ENCODE data around the gene PITPNC1.
"Not testable (repeated sequence)": the region's sequence is repeated elsewhere in the genome, so short reads cannot be mapped to it uniquely, and the experiment has no call there.

The PITPNC1 gene

DNA sequence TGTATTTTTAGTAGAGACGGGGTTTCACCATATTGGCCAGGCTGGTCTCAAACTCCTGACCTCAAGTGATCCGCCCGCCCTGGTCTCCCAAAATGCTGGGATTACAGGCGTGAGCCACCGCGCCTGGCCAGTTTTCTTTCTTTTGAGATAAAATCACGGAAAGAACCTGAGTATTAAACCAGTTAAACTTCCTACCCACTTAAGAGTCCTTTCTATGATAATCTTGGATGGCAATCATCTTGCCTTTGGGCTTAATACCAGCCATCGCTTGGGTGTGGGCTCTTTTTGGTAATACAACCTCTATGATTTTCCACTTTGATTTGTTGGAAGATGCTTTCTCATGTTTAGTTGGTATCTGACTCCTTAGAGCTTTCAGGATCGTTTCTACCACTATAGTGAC, 24.0 kb downstream of the PITPNC1 start:
- DNase-seq (ENCODE audit: low spot score) = no peak

DNA sequence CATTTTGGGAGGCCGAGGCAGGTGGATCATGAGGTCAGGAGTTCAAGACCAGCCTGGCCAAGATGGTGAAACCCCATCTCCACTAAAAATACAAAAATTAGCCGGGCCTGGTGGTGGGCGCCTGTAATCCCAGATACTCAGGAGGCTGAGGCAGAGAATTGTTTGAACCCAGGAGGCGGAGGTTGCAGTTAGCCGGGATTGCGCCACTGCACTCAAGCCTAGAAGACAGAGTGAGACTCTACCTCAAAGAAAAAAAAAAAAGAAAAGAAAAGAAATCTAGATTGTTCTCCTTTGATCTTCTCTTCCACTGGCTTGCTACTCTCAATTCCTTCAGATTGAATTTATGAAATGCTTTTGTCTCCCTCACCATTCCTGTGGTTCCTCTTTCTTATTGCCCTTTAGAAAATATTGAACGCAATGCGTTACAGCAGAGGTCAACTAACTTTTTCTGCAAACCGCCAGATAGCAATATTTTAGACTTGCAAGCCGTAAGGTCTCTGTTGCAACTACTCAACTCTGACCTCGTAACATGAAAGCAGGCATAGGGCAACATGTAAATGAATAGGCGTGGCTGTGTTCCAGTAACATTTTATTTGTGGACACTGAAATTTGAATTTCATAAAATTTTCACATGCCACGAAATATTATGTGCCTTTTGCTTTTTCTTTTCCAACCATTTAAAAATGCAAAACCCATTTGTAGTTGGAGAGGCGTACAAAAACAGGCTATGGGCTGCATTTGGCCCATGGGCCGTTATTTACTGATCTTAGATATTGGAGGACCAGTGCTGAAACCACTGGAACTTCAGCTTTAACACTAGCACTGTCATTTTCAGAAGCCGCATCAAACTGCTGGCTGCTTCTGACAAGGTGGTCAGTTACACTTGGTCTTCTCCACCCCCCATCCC, 24.8 kb downstream of the PITPNC1 start:
- DNase-seq (ENCODE audit: low spot score) = no peak

DNA sequence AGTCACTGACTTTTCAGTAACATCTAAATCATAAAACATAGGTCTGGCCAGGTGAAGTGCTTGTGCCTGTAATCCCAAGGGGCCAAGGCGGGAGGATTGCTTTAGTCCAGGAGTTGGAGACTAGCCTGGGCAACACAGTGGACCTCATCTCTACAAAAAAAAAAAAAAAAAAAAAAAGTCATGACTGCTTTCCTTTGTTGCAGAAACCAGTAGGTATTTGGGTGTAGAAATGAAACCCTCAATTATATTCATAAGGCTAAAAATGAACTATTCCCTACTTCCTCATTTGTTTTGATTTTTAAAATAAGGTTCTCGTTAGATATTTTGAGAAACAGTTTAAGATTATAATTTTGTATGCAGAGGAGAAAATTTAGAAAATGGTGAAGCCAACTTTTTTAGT, 26.0 kb downstream of the PITPNC1 start:
- no peak for DNase-seq (ENCODE audit: low spot score)

DNA sequence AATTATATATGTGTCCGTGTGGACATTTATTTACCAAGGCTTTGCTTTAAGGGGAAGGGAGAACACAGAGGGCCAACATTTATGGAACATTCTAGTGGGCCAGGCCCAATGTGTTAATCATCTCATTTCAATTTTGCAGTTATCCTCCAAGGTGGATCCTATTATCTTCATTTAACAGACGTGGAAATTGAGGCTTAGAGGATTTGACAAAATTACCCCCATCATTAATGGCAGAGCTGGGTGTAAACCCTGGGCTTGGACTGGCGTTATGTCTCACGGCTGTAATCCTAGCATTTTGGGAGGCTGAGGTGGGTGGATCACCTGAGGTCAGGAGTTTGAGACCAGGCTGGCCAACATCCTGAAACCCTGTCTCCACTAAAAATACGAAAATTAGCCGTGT, 26.4 kb downstream of the PITPNC1 start:
- DNase-seq (ENCODE audit: low spot score) = no peak

DNA sequence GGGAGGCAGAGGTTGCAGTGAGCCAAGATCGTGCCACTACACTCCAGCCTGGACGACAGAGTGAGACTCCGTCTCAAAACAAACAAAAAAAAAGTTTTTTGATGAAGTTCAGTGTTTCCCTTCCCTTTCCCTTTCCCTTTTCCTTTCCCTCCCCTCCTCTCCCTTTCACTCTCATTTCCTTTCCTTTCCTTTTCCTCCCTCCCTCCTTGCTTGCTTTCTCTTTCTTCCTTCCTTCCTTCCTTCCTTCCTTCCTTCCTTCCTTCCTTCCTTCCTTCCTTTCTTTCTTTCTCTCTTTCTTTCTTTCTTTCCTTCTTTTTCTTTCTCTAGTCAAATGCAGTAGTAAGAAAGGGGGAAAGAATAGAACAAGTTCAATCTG, 31.4 kb downstream of the PITPNC1 start:
- not testable (repeated sequence) for DNase-seq (ENCODE audit: low spot score)

DNA sequence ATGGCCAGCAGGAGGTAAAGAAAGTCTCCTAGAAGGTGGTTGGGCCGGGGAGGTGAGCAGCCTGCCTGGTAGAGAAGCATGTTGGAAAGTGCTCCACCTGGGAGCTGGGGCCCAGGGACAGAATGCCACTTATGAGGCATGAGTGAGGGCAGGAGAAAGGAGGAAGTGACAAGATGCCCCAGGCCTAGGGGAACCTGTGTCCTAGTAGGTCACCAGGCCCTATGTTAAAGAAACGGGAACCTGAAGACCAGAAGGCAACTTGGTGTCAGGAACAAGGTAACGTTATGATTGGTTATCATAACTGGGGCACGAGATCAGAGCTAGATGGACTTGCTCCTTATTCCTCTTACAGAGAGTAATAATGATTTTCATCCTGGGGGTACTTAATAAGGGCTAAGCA, 34.3 kb downstream of the PITPNC1 start:
- DNase-seq (ENCODE audit: low spot score) = no peak

DNA sequence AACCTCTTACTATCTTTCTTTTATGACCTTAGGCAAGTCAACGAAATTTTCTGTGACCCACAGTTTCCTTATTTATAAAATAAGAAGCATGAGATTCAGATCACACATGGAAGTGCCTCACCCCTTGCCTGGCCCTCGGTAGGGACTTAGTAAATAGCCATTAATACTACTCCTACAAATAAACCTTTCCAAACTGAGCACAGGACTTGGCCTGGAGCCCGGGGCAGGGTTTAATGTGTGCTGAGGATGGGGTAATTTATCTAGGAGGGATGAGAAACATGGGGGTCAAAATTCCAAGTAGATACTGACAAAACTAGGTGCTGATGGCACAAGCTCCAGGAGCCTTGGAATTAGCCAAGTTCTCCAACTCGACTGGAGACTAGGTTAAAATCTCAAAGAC, 35.0 kb downstream of the PITPNC1 start:
- no peak for DNase-seq (ENCODE audit: low spot score)

DNA sequence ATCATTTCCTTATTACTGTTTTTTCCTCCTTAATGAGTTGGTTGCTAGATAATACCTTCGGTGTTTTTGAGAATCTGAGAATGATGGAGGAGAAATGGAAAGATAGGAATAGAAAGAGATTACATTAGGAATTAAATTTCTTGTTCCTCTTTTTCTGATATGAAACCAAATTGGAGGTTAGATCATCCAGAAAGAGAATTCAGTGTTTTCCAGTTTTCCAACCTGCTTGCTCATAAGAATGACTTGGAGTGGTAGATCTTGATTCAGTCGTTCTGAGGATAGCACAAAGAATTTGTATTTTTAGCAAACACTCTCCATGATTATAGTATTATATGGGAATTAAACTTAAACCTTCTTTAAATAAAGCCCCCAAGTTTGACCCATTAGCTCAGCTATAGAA, 35.9 kb downstream of the PITPNC1 start:
- no peak for DNase-seq (ENCODE audit: low spot score)

DNA sequence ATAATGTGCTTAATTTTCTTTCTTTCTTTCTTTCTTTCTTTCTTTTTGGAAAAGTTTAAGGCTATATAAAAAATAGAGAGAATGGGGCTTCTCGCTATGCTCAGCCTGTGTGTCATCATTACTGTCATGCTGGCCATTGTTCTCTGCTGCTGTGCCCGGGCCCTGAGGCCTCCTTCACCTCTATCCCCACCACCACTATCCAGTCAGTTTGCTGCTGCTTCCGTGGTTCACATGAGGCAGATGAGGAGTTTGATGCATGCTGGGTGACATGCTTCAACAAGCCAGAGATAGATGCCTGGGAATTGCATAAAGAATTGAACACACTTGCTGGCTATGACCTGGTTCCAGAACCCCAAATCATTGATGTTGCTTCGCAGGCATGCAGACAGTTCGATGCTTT, 36.3 kb downstream of the PITPNC1 start:
- DNase-seq (ENCODE audit: low spot score) = no peak

DNA sequence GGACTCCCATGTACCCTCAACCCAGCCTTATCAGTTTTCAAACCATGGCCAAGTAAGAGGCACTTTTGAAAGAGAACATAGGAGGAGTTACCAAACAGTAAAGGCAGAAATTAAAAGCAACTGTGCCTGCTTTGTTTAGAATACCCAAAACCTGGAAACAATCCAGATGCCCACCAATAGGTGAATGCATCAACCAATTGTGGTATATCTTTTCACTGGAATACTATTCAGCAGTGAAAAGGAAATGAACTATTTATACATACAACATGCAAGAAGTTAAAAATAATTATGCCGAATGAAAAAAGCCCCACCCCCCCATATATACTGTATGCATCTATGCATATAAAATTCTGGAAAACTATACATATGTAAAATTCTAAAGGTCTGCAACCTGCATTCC, 37.0 kb downstream of the PITPNC1 start:
- no peak for DNase-seq (ENCODE audit: low spot score)

DNA sequence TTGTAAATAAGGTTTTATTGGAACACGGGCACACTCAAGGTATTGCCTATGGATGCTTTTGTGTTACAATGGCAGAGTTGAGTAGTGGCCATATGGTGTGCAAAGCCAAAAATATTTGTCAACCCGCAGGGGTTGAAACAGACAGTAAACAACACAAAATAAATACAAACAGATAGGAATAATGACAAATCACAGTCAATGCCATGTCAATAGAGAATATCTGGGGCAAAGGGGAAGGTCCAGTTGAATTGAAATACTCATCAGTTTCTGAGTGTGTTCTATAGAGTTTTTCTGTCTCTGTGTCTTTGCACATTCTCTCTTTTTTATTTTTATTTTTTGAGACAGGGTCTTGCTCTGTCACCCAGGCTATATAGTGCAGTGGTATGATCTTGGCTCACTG, 37.5 kb downstream of the PITPNC1 start:
- DNase-seq (ENCODE audit: low spot score) = no peak

DNA sequence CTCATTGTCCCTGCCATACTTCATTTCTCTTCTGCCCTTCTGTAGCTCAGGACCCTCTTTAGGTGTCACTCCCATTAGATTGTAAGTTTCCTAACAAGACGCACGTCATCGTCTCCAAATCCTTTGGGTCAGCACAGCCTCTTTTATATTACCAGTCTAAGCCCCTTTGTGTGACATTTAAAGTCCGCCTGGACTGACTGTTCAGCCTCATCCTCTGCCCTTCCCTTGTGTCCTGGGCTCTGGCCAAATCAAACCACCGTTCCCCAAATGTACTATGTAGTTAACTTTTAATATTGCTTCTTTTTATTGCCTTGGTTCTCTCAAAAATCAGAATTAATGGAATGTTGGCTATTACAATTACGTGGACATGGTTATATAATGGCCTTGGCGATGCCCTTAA, 38.2 kb downstream of the PITPNC1 start:
- DNase-seq (ENCODE audit: low spot score) = no peak

DNA sequence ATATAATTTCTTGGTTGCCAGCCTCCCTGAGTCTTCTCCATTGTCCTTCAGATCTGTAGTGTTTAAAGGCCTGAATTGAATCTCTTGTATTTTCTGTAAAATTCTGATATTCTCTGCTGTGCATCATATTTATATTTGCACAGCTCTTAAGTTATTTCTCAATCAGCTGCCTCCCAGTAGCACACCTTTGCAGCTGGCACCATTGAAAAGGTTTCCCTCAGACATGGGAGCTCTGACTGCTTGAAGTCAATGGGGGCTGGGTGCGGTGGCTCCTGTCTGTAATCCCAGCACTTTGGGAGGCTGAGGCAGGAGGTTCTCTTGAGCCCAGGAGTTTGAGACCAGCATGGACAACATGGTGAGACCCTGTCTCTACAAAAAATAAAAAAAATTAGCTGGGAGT, 40.4 kb downstream of the PITPNC1 start:
- no peak for DNase-seq (ENCODE audit: low spot score)

DNA sequence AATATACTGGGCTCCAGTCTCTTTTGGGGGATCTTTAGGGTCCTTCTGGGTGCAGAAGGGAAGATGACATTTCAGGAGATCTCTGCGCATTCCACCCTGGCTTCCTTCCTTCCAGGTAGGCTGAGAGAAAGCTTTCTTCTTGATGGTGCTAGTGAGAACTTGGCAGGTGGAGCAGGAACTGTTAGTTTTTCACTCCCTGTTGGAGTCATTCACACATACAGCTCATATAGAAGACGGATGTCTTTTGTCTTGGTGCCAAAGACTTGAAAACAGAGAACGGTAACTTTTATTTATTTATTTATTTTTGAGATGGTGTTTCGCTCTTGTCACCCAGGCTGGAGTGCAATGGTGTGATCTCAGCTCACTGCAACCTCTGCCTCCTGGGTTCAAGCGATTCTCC, 43.9 kb downstream of the PITPNC1 start:
- DNase-seq (ENCODE audit: low spot score) = no peak

DNA sequence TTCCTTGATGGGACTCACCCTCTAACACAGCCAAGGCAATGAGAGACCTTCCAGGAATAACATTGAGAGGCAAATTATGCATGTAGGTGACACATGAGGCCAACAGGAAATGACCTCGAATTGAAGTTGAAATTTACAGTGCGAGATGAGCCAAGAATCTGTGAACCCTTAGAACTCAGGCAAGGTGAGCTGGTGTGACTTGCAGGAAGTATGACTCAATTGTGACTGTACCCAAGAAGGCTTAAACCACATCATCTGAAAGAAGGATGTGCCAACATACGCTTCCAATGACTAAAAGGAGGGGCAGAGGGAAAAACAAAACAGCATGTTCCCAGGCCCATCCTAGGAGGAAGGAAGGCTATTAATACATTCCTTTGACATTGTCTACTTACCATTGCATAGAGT, 44.8 kb downstream of the PITPNC1 start:
- DNase-seq (ENCODE audit: low spot score) = peak; percentile 84

DNA sequence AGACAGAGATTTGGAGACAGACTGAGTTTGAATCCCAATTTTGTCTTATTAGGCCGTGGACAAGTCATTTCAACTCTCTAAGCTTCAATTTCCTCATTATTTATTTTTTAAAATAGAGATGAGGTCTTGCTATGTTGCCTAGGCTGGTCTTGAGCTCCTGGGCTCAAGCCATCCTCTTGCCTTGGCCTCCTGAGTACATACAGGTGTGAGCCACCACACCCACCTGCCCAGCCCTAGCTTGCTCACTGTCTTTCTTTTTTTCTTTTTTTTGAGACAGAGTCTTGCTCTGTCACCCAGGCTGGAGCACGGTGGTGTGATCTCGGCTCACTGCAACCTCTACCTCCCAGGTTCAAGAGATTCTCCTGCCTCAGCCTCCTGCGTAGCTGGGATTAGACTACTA, 45.2 kb downstream of the PITPNC1 start:
- DNase-seq (ENCODE audit: low spot score) = peak; percentile 19

DNA sequence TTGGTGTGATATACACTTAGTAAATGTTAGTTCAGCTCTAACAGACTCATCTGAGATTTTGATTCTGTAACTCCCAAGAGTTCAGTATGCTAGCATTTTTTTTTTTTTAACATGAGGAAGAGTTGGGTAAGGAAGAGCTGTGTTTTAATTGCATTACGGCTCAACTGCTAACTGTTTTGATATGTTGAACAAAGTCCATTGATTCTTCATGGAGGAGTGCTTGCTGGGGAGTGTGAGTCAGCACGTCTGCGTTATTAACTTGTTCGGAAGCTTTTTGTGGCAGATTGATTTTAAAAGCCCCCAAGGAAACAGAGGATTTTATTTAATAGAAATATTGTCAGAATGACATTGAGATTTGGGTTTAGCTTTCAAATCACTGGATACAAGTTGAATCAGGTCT, 45.8 kb downstream of the PITPNC1 start:
- DNase-seq (ENCODE audit: low spot score) = no peak

DNA sequence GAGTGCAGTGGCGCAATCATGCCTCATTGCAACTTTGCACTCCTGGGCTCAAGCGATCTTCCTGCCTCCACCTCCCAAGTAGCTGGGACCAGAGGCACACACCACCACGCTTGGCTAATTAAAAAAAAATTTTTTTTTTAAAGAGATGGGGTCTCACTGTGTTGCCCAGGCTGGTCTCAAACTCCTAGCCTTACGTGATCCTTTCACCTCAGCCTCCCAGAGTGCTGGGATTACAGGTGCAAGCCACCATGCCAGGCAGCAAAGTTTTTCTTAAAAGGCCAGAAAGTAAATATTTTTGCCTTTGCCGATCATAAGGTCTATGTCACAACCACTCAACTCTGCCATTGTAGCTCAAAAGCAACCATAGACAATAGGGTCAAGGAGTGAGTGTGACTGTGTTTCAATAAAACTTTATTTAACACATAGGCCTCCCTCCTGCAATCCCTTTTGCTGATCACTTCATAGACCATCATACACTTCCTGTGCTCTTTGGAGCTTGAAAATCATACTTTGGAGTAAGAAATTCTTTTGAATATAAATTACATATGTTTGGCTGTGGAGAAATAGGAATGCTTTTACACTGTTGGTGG, 48.6 kb downstream of the PITPNC1 start:
- no peak for DNase-seq (ENCODE audit: low spot score)

DNA sequence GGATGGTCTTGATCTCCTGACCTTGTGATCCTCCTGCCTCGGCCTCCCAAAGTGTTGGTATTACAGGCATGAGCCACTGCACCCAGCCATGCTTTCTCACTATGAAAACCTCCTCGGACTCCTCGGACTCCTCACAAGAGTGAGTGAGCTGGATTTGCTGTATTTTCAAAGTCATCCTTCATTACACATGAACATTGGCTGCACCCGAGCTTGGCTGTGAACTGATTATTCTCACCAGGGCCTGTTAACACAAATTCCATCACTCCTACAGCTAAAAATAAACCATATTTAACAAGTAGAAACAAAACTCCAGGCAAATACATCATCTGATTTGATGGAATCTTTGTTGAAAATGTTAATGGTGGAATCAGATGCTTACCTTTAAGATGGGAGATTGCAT, 50.3 kb downstream of the PITPNC1 start:
- DNase-seq (ENCODE audit: low spot score) = no peak

DNA sequence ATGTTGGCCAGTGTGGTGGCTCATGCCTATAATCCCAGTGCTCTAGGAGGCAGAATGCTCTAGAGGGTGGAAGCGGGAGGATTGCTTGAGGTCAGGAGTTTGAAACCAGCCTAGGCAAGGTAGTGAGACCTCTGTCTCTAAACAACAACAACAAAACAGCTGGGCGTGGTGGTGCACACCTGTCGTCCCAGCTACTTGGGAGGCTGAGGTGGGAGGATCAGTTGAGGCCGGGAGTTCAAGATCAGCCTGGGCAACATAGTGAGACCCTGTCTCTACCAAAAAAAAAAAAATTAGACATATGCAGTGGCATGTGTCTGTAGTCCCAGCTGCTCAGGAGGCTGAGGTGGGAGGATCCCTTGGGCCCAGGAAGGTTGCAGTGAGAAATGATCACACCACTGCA, 53.4 kb downstream of the PITPNC1 start:
- DNase-seq (ENCODE audit: low spot score) = not testable (repeated sequence)

DNA sequence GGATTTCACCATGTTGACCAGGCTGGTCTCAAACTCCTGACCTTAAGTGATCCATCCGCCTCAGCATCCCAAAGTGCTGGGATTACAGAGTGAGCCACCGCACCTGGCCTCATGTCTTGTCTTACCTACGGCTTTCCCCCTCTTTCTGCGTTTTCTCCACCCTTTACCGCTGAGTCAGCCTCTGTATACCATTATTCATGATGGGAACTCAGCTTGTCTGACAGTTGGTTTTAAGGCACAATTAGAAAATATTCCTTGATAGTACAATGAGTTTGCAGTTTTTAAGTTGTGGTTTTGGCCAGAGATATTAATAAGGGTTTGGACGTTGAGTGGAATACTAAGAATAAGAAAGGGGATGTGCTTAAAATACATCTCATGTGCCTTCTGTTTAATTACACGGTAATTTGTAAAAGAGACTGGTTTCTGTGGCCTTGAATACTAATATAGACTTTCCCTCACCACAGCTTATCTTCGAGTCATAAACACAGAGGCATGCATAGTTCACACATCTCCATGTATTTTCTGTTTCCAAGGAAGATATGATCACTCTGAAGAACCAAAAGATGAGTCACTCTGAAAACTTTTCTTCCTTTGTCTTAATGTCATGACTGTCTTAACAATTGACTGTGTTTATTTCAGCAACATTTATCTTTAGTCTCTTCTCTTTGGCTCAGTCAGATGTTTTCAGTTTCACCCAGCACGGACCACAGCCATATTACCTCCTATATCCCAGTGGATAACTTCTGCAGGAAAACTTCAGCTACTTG, 54.4 kb downstream of the PITPNC1 start:
- peak; percentile 14 for DNase-seq (ENCODE audit: low spot score)

DNA sequence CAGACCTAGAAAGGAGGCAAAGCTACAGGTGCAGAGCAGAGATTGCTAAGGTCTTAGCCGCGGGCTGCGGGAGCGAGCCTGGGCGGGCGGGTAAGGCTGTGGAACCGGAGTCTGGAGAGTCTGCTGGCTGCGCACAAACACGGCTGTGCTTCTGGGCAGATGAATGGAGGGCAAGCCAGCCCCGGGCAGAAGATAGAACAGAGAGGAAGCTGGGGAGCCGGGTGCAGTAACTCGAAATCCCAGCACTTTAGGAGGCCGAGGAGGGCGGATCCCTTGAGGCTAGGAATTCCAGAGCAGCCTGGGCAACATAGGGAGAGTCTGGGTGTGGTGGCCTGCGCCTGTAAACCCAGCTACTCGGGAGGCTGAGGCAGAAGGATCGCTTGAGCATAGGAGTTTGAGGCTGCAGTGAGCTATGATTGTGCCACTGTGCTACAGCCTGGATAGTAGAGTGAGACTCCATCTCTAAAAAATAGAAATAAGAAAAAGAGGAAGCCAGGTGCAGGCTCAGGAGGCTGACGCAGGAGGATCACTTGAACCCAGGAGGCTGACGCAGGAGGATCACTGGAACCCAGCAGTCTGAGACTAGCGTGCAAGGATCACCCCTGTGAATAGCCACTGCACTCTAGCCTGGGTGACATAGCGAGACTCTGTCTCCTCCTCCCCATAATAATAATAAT, 56.3 kb downstream of the PITPNC1 start:
- no peak for DNase-seq (ENCODE audit: low spot score)

Measured in CD4-positive, alpha-beta T cell treated with Interleukin-6 at 100 ng/mL for 8 hours (primary cell).